HG02571 (cell line): ENCODE measurements around the gene RGL2.

ENCODE experiments used
- ATAC-seq: cut with Tn5 transposase; IDR thresholded peaks from one replicate; pipeline ENCODE4 v1.9.1; 2021; ENCODE audit warnings: mild to moderate bottlenecking, moderate library complexity; ENCODE audit not compliant: unreplicated experiment

RGL2 gene

GRCh38 chr6:33317669-33318425 lies 19.1 kb upstream of the RGL2 start, which contains the start of gene ZBTB22:
ZBTB22 (minus strand) TSS chr6:33317744; CDS start chr6:33316916, 828 bp downstream.
- ATAC-seq: peak; percentile 48

- no peak for ATAC-seq
These were observed 18.6 kb upstream of the RGL2 start for GRCh38 chr6:33317419-33317668.

DNA sequence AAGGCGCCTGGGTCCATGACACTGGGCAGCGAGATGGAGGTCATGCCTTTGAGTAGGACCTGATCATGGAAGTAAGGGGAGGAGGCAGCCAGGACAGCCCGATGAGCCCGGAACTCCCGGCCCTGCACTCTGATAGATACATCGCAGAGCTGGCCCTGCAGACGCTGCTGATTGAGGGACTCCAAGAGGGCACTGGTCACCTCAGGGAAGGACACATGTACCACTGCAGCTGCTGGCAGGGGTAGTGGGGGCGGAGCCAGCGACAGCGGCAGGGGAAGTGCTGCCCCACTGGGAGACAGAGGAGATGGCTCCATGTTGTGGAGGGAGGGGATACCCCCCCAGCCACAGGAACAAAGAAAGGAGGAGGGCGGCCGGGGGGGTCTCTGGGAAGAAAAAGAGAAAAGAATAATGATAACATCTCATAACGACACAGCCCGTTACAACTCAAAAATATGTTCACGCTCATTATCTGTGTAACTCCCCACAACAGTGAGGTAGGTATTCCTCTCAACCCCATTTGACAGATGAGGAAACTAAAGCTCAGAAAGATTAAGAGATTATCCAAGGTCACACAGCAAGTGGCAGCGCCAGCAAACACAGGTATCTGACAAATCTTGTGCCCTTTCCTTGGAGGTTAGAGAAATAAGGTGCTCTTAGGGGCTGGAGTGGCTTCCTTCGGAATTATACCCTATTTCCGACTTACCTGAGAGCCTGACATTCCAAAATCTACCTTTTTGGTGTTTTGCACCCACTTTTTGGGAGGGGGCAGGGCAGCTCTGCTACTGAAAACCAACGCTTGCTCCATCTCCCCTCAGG lies 18.1 kb upstream of the RGL2 start:
- ATAC-seq: no peak

DNA sequence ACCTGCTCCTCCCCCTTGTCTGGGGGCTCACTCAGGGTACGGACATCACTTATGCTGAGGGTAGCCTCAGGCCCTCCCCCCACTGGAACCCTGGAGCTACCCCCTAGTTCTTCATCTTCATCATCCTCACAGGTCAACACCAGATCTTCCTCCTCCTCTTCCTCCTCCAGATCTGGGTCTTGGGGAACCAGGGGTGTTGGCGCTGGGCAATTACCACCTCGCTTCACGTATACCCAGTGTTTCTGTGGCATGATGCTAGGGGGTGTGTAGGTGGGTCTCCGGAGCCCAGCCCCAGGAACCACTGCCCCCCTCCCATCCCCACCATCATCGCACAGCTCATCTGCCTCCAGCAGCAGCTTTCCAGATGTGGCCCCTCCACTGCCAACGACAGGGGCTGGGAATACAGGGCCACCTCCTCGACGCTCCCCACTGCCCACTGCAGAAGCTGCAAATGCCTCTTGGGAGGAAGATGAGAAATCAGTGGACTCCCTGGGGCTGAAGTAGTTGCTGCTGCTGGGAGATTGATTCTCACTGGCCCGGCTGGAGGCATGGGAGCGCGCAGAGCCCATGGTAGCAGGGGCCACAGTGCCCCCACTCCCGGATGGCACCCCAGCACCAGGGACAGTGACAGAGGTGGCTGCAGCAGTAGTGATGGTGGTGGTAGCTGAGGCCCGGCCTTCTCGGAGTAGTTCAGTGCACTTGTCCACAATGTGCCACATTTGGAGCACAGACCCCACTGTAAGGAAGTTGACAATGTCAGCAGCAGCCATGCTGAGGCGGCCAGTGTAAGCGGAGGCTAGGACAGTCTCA lies 17.3 kb upstream of the RGL2 start:
- no peak for ATAC-seq

DNA sequence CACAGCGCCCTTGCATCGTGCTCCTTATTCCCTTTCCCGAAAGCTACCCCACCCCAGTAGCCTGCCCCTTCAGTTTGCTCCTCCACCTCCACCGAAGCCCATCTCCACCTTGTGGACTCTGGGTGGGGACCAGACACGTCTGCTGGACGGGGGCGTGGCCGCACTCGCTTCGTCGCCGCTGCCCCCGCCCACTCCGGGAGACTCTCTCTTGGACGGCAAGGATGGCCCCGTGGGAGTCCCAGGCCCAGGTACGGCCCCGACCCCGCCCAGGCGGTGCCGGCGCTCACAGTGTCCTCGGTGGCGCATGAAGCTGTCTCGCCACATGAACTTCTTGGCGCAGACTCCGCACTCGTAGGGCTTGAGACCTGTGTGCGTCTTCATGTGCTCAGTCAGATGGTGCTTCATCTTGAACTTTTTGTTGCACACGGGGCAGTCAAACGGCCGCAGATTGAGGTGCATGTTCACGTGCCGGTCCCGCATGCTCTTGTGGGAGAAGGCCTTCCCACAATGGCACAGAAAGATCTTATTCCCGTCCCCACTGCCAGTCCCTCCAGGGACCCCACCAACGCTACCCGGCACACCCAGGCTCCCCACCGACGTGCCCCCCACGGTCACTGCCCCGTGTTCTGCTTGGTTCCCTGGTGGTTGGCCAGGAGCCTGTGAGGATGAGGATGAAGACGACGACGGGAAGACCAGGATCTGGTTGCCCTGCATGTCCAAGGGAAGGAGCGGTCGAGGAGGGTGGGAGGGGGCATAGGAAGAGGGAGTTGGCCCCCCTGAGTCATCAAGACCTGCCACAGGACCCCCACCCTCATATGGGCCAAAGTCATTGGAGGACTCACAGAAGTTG lies 16.4 kb upstream of the RGL2 start:
- no peak for ATAC-seq

DNA sequence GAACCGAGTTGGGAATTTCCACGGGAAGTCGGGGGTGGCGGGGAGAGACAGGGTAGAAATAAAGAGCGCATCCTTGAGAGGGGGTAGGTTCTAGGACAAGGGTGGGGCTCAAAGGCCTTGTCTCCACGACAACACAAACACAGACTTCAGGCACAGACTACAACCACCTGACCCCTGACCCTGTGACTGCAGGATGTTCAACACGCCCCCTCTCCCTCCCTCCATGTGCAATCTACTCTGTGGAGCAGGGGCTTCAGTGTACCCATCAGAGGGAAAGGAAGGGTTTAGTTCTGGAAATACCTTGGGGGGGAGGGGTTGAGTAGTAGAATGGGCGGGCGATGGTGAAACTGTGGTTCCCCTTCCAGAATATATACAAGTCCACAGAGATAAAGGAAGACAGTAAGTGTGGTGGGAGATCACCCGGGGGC lies 15.8 kb upstream of the RGL2 start:
- no peak for ATAC-seq

- no peak for ATAC-seq
These were observed 15.2 kb upstream of the RGL2 start, which contains the start of gene TAPBP for GRCh38 chr6:33313709-33314514. TAPBP (minus strand) TSS chr6:33314078; CDS start chr6:33314041, 37 bp downstream.

- no peak for ATAC-seq
These were observed 14.5 kb upstream of the RGL2 start for GRCh38 chr6:33313105-33313708.

GRCh38 chr6:33312361-33313104 lies 13.8 kb upstream of the RGL2 start:
- no peak for ATAC-seq

DNA sequence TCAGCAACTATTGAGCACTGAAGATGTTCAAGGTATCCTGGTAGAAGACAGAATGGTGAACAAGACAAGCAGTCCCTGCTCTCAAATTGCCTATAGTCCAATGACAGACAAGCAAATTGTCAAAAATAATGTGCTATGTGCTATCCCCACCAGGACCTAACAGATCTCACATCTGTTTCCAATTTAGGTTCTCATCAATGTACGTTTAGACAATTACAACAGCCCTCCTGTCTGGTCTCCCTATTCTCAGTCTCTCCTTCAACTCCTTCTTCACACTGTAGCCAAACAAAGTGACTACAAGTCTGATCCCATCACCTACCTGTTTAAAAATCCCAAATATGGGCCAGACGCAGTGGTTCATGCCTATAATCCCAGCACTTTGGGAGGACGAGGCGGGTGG lies 7.6 kb upstream of the RGL2 start:
- ATAC-seq: no peak

- no peak for ATAC-seq
These were observed 6.3 kb upstream of the RGL2 start for GRCh38 chr6:33305052-33305451.

GRCh38 chr6:33304216-33304615 lies 5.5 kb upstream of the RGL2 start:
- no peak for ATAC-seq

- no peak for ATAC-seq
These were observed 3.1 kb upstream of the RGL2 start for GRCh38 chr6:33301877-33302276.

GRCh38 chr6:33299237-33299944 lies 649 bp upstream of the RGL2 start:
- peak; percentile 64 for ATAC-seq

GRCh38 chr6:33297956-33298772 lies 578 bp downstream of the RGL2 start:
- no peak for ATAC-seq

GRCh38 chr6:33297406-33297955 lies 1.3 kb downstream of the RGL2 start:
- ATAC-seq: no peak
